ENCODE measurements around the gene DICER1.

GRCh38 chr14:95134304-95134933 lies 22.9 kb downstream of the DICER1 start:
- TF ChIP-seq BHLHE40 (IDR thresholded peaks at IDR 0.05; ENCODE audit: borderline replicate concordance), result no peak
- no peak for TF ChIP-seq SUZ12 (IDR thresholded peaks at IDR 0.05)
- TF ChIP-seq SP1 (IDR thresholded peaks at IDR 0.05), result no peak
- no peak for TF ChIP-seq FOXM1 (IDR thresholded peaks at IDR 0.05; ENCODE audit: borderline replicate concordance)

Data from HEK293T (cell line).